GM21423 (cell line): Measurements from ENCODE around the gene STBD1.
"Not testable (repeated sequence)": the region's sequence is repeated elsewhere in the genome, so short reads cannot be mapped to it uniquely, and the experiment has no call there.

Experiments
- ATAC-seq: cut with Tn5 transposase; IDR thresholded peaks from one replicate; pipeline ENCODE4 v1.9.1; 2021; ENCODE audit warnings: mild to moderate bottlenecking, moderate library complexity; ENCODE audit not compliant: unreplicated experiment

The STBD1 gene

GRCh38 chr4:76282941-76283689 is 23.4 kb upstream of the STBD1 start:
- no peak for ATAC-seq

GRCh38 chr4:76283900-76284299 is 22.6 kb upstream of the STBD1 start:
- no peak for ATAC-seq

GRCh38 chr4:76287811-76288210 is 18.7 kb upstream of the STBD1 start:
- ATAC-seq, result not testable (repeated sequence)

- no peak for ATAC-seq
Measured at GRCh38 chr4:76292730-76293129, 13.8 kb upstream of the STBD1 start.

GRCh38 chr4:76293772-76294171 is 12.8 kb upstream of the STBD1 start:
- ATAC-seq, result no peak

- ATAC-seq, result no peak
Measured at GRCh38 chr4:76296286-76296820, 10.2 kb upstream of the STBD1 start.

GRCh38 chr4:76298227-76298626 is 8.3 kb upstream of the STBD1 start:
- no peak for ATAC-seq

GRCh38 chr4:76300012-76300411 is 6.5 kb upstream of the STBD1 start:
- ATAC-seq, result no peak

GRCh38 chr4:76301068-76301774 is 5.3 kb upstream of the STBD1 start:
- peak; percentile 99 for ATAC-seq

GRCh38 chr4:76301775-76302162 is 4.8 kb upstream of the STBD1 start:
- no peak for ATAC-seq

- no peak for ATAC-seq
Measured at GRCh38 chr4:76302826-76303438, 3.6 kb upstream of the STBD1 start.

- ATAC-seq, result no peak
Measured at GRCh38 chr4:76305033-76305687, 1.4 kb upstream of the STBD1 start.

GRCh38 chr4:76306882-76307659 is 538 bp downstream of the STBD1 start:
- ATAC-seq, result no peak

GRCh38 chr4:76307660-76308014 is 1.1 kb downstream of the STBD1 start:
- ATAC-seq, result no peak

GRCh38 chr4:76308548-76308947 is 2.0 kb downstream of the STBD1 start:
- no peak for ATAC-seq

- ATAC-seq, result no peak
Measured at GRCh38 chr4:76309939-76310550, 3.5 kb downstream of the STBD1 start.

GRCh38 chr4:76310683-76311082 is 4.2 kb downstream of the STBD1 start:
- no peak for ATAC-seq

- no peak for ATAC-seq
Measured at GRCh38 chr4:76311896-76312331, 5.4 kb downstream of the STBD1 start.

- no peak for ATAC-seq
Measured at GRCh38 chr4:76312457-76312856, 5.9 kb downstream of the STBD1 start.

GRCh38 chr4:76313547-76313946 is 7.0 kb downstream of the STBD1 start:
- ATAC-seq, result no peak
